Dendritic cell treated with granulocyte-macrophage colony-stimulating factor and Interleukin-4, amounts not matched to agents 40 ng/mL and 50 ng/mL, for 4 days (primary cell): ENCODE measurements around the gene ADD3.
"Not testable (repeated sequence)": the region's sequence is repeated elsewhere in the genome, so short reads cannot be mapped to it uniquely, and the experiment has no call there.

Experiments
- H3K27ac Mint-ChIP-seq: one replicate; pipeline ENCODE4 v1.8.0; 2022; ENCODE audit warnings: mild to moderate bottlenecking, mixed read lengths
- H3K27me3 Mint-ChIP-seq: one replicate; pipeline ENCODE4 v1.8.0; 2022; ENCODE audit warnings: mild to moderate bottlenecking, mixed read lengths
- H3K36me3 Mint-ChIP-seq: one replicate; pipeline ENCODE4 v1.8.0; 2022; ENCODE audit warnings: low read depth, mixed read lengths
- H3K4me1 Mint-ChIP-seq: one replicate; pipeline ENCODE4 v1.8.0; 2022; ENCODE audit warnings: low read depth, mixed read lengths
- H3K4me3 Mint-ChIP-seq: one replicate; pipeline ENCODE4 v1.8.0; 2022; ENCODE audit warnings: mild to moderate bottlenecking, moderate library complexity, mixed read lengths
- H3K9me3 Mint-ChIP-seq: one replicate; pipeline ENCODE4 v1.8.0; 2022; ENCODE audit warnings: mixed read lengths
- intact Hi-C: fragments of 100-400 bp; cut with micrococcal nuclease; formaldehyde crosslinking; loops from one replicate; pipeline ENCODE4 v1.15.0; 2022

The ADD3 gene

DNA sequence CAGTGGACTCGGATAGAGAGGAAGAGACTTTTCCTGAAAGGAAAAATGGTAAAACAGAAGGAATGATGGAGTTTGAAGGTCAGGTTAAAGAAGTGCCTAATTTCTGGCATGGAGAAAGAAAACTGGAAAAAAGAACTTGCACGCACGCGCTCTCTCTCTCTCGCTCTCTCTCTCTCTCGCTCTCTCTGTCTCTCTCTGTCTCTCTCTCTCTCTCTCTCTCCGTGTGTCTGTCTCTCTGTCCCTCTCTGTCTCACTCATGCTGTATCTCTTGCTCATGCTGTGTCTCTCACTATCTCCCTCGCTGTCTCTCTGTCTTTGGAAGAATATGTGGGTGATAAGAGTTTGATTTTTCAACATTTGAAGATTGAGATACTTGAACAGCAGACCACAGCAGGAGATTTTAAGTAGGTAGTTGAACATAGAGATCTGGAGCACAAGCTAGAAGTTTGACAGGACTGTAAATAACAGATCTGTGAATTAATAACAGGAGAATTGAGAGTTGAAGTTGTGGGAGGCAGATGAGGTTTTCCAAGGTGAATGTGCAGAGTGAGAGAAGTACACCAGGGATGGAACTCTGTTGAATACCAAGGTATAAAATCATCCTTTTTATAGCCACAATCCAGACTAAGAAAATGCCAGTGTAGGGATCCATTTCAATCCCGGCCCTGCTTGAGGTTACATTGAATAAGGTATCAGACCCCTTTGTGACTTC is 33.1 kb downstream of the ADD3 start:
- H3K36me3 Mint-ChIP-seq: no peaks in the 10 kb centered on the region
- H3K9me3 Mint-ChIP-seq: no peaks in the 10 kb centered on the region
- H3K27ac Mint-ChIP-seq: no peak overlapping the region
- H3K4me3 Mint-ChIP-seq: no peak overlapping the region
- intact Hi-C loops: no loop called here
- peaks cover 21% of the 10 kb centered on the region for H3K4me1 Mint-ChIP-seq
- H3K27me3 Mint-ChIP-seq: no peaks in the 10 kb centered on the region

DNA sequence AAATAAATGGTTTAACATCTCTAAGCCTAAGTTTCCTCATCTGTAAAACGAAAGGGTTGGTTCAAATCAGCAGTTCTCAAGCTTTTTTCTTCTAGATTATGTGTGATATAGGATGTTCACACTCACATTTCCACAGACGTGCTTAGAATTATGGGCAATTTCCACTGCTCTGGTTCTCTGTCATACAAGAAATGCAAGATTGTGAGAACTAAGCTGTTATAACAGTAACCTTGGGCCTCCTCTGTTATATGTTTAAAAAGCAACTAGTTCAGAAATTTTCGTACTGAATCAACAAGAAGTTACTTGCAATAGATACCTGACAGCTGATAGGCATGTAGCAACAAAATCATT is 33.7 kb downstream of the ADD3 start:
- H3K9me3 Mint-ChIP-seq: no peaks in the 10 kb centered on the region
- no peak overlapping the region for H3K27ac Mint-ChIP-seq
- intact Hi-C loops: no loop called here
- H3K4me1 Mint-ChIP-seq: peaks cover 21% of the 10 kb centered on the region
- H3K36me3 Mint-ChIP-seq: no peaks in the 10 kb centered on the region
- H3K27me3 Mint-ChIP-seq: no peaks in the 10 kb centered on the region
- no peak overlapping the region for H3K4me3 Mint-ChIP-seq

DNA sequence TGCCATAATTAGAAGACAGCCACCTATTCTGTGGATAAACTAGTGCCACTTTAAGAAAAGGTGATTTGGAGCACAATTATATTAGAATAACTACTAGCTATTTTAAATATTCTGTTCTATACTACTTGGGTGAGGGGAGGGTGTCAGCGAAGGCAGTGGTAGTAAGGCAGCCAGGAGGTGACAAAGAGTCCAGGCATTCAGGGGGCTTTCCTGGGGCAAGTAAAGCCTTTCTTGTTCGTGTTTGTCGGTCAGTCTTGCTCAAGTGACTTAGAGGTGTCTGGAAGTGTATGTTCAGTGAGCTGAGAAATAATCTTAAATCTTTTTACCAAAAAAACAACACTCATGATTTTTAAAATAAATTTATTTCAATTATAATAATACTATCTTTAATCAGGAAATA is 34.4 kb downstream of the ADD3 start:
- intact Hi-C loops: no loop called here
- no peak overlapping the region for H3K4me3 Mint-ChIP-seq

DNA sequence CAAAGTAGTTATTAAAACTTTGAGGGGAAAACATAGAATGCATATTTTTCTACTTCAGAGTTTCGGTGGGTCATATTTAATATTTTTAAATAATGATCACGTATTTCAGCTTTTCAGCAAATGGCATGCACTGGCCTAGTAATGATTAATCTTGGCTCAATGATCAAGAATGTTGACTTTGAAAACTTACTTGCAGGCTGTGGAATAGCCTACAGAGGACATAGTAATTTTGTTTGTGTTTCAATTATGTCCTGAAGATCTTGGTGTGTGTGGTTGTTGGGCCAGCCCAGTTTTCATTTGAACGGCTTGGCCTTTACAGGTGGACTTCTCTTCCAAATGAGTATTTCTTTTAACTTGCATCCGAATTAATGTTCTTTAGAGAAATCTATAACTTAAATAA is 35.1 kb downstream of the ADD3 start:
- no peak overlapping the region for H3K27ac Mint-ChIP-seq
- H3K27me3 Mint-ChIP-seq: no peaks in the 10 kb centered on the region
- no peak overlapping the region for H3K4me3 Mint-ChIP-seq
- peaks cover 3% of the 10 kb centered on the region for H3K9me3 Mint-ChIP-seq
- peaks cover 21% of the 10 kb centered on the region for H3K4me1 Mint-ChIP-seq
- intact Hi-C loops: no loop called here
- peaks cover 2% of the 10 kb centered on the region for H3K36me3 Mint-ChIP-seq

More for the DNA sequence above, 34.4 kb downstream of the ADD3 start:
- no peaks in the 10 kb centered on the region for H3K36me3 Mint-ChIP-seq
- H3K27me3 Mint-ChIP-seq: no peaks in the 10 kb centered on the region
- H3K27ac Mint-ChIP-seq: no peak overlapping the region
- peaks cover 21% of the 10 kb centered on the region for H3K4me1 Mint-ChIP-seq
- H3K9me3 Mint-ChIP-seq: no peaks in the 10 kb centered on the region

DNA sequence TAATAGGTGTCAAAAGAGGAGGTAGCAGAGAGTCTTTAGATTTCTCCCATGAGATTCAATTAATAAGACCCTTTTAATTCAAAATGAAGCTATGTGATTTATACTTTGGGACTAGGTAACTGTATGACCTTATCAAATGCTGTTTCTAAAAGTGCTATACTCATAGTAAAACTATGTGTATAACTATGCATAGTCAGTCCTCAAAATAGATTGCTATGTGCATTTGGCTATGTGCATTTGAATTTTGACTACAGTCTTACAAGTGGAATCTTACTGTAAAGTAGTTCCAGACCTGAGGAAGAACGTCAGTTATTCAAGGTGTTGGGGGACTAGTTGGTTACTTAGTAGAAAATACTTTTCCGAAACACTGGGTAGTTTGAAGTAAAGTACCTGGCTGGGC is 36.9 kb downstream of the ADD3 start:
- H3K27ac Mint-ChIP-seq: no peak overlapping the region
- H3K9me3 Mint-ChIP-seq: peaks cover 15% of the 10 kb centered on the region
- H3K27me3 Mint-ChIP-seq: no peaks in the 10 kb centered on the region
- no peak overlapping the region for H3K4me3 Mint-ChIP-seq
- intact Hi-C loops: no loop called here
- H3K36me3 Mint-ChIP-seq: peaks cover 17% of the 10 kb centered on the region
- H3K4me1 Mint-ChIP-seq: peaks cover 12% of the 10 kb centered on the region

DNA sequence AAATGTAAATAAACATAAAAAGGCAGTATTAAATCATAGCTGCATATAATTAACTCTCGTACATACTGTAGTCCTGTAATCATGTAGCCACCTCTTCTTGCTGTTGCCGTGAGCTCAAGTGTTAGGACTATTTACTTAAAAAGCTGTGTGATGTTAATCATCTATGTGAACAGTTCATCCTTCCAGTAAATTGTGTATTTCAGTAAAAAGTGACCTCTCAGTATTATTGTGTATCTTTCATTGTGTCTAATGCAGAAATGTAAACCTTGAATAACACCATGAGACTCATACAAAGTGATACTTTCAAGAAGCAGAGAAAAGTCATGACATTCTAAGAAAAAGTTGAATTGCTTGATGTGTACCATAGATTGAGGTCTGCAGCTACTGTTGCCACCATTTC is 38.0 kb downstream of the ADD3 start:
- H3K36me3 Mint-ChIP-seq: peaks cover 25% of the 10 kb centered on the region
- no peak overlapping the region for H3K4me3 Mint-ChIP-seq
- peaks cover 6% of the 10 kb centered on the region for H3K4me1 Mint-ChIP-seq
- H3K27ac Mint-ChIP-seq: no peak overlapping the region
- peaks cover 15% of the 10 kb centered on the region for H3K9me3 Mint-ChIP-seq
- intact Hi-C loops: no loop called here
- no peaks in the 10 kb centered on the region for H3K27me3 Mint-ChIP-seq

DNA sequence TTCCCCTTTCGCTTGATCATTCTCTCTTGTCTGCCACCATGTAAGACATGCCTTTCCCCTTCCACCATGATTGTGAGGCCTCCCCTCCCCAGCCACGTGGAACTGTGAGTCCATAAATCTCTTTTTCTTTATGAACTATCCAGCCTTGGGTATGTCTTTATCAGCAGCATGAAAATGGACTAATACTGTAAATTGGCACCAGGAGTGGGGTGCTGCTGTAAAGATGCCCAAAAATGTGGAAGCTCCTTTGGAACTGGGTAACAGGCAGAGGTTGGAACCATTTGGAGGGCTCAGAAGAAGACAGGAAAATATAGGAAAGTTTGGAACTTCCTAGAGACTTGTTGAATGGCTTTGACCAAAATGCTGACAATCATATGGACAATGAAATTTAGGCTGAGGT is 40.4 kb downstream of the ADD3 start:
- intact Hi-C loops, H3K27ac Mint-ChIP-seq, H3K4me1 Mint-ChIP-seq, H3K4me3 Mint-ChIP-seq, H3K27me3 Mint-ChIP-seq: not testable (repeated sequence)
- Mint-ChIP-seq H3K9me3 (peaks cover 15% of the 10 kb centered on the region), H3K36me3 (peaks cover 27% of the 10 kb centered on the region)

DNA sequence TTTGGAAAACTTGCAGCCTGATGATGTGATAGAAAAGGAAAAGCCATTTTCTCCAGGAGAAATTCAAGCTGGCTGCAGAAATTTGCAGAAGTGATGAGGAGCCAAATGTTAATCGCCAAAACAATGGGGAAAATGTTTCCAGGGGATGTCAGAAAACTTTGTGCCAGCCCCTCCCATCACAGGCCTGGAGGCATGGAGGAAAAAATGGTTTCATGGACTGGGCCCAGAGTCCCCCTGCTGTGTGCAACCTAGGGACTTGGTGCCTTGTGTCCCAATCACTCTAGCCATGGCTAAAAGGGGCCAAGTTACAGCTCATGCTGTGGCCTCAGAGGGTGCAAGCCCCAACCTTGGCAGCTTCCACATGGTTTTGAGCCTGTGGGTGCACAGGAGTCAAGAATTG is 41.0 kb downstream of the ADD3 start:
- H3K36me3 Mint-ChIP-seq: peaks cover 27% of the 10 kb centered on the region

DNA sequence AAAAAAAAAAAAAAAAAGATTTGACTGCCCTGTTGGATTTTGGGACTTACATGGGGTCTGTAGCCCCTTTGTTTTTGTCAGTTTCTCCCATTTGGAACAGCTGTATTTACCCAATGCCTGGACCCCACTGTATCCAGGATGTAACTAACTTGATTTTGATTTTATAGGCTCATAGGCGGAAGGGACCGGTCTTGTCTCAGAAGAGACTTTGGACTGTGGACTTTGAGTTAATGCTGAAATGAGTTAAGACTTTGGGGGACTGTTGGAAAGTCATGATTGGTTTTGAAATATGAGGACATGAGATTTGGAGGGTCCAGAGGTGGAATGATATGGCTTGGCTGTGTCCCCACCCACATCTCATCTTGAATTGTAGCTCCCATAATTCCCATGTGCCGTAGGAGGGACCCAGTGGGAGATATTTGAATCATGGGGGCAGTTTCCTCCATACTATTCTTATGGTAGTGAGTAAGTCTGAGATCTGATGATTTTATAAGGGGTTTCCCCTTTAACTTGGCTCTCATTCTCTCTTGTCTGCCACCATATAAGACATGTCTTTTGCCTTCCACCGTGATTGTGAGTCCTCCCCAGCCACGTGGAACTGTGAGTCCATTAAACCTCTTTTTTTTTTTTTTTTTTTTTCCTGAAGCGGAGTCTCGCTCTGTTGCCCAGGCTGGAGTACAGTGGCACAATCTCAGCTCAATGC is 42.3 kb downstream of the ADD3 start:
- peaks cover 27% of the 10 kb centered on the region for H3K36me3 Mint-ChIP-seq
- H3K4me3 Mint-ChIP-seq, intact Hi-C loops, H3K4me1 Mint-ChIP-seq, H3K27me3 Mint-ChIP-seq, H3K27ac Mint-ChIP-seq: not testable (repeated sequence)
- peaks cover 15% of the 10 kb centered on the region for H3K9me3 Mint-ChIP-seq

More for the DNA sequence above, 41.0 kb downstream of the ADD3 start:
- Mint-ChIP-seq H3K4me3 (no peak overlapping the region), H3K27ac (no peak overlapping the region), H3K27me3 (no peaks in the 10 kb centered on the region), H3K9me3 (peaks cover 15% of the 10 kb centered on the region), H3K4me1 (peaks cover 7% of the 10 kb centered on the region)
- intact Hi-C loops: no loop called here

DNA sequence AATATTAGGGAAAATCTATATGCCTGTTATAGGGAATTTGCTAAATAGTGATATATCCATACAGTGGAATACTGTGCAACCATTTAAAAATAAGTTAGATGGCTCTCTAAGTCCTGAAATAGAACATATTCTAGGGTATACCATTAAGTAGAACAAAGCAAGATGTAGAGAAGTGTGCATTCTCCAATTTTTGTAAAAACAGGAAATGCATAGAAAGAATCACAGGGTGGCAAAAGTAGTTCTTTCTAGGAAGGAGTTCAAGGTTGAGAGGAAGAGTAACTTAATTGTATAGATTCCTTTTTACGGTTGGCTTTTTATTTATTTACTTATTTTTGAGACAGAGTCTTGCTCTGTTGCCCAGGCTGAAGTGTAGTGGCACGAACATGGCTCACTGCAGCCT is 43.7 kb downstream of the ADD3 start:
- H3K4me3 Mint-ChIP-seq: no peak overlapping the region
- intact Hi-C loops: no loop called here
- H3K27ac Mint-ChIP-seq: no peak overlapping the region
- H3K36me3 Mint-ChIP-seq: peaks cover 27% of the 10 kb centered on the region
- no peaks in the 10 kb centered on the region for H3K27me3 Mint-ChIP-seq
- peaks cover 15% of the 10 kb centered on the region for H3K9me3 Mint-ChIP-seq
- H3K4me1 Mint-ChIP-seq: peaks cover 7% of the 10 kb centered on the region

DNA sequence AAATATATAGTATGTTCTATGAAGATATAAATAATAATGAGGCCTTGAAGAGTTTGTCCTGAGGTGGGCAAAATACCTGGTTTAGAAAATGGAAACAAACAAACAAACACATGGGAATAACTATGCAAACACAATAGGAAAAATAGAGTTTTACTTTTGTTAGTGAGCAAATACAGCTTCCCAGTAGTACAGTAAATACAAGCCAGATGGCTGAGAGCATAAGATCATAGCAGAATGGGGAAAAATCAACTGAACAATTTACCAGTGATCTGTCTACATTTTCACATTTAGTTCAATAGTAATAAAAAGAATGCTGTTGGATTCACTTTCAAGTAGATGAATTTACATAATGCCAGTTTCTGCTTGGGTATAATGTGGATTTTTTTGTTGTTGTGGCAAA is 45.1 kb downstream of the ADD3 start:
- intact Hi-C loops: no loop called here
- H3K36me3 Mint-ChIP-seq: peaks cover 25% of the 10 kb centered on the region
- H3K9me3 Mint-ChIP-seq: peaks cover 12% of the 10 kb centered on the region
- no peak overlapping the region for H3K27ac Mint-ChIP-seq
- no peak overlapping the region for H3K4me3 Mint-ChIP-seq
- no peaks in the 10 kb centered on the region for H3K27me3 Mint-ChIP-seq
- peaks cover 8% of the 10 kb centered on the region for H3K4me1 Mint-ChIP-seq

DNA sequence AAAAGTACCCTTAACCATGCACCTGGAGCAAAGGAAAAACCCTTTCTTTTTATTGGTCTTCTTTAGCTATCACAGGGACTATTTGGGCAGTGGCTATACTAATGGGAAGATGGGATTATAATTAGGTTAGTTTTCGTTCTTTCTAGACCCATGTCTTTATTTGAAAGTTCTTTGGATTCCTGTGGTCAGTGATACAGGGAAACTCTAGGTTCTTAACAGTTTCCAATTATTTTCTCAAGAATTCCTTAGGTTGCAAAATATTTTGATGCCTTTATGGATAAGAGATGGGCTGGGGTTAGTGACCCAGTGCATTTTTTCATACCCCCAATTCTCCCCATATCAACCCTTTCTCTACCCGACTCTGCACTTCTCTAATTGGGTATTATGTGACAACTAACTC is 49.0 kb downstream of the ADD3 start:
- no peaks in the 10 kb centered on the region for H3K36me3 Mint-ChIP-seq
- H3K4me3 Mint-ChIP-seq: no peak overlapping the region
- H3K27ac Mint-ChIP-seq: no peak overlapping the region
- intact Hi-C loops: no loop called here
- H3K4me1 Mint-ChIP-seq: peaks cover 15% of the 10 kb centered on the region
- H3K9me3 Mint-ChIP-seq: no peaks in the 10 kb centered on the region
- H3K27me3 Mint-ChIP-seq: no peaks in the 10 kb centered on the region

DNA sequence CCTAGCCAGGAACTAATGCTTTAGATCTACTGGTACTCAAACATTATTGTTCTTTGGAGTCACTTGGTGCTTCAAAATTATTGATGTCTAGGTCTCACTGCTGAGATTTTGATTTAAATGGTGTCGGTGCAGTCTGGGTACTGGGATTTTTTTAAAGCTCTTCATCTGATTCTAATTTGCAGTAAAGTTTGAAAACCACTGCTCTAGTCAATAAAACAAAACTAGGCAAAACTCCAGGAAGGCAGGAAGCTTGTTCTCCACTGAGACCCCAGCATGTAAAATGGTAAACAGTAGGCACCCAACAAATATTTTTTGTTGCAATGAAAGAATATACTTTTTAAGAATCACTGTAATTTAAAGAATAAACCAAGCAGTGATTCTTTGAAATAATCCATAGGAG is 49.7 kb downstream of the ADD3 start:
- peaks cover 15% of the 10 kb centered on the region for H3K4me1 Mint-ChIP-seq
- no peaks in the 10 kb centered on the region for H3K36me3 Mint-ChIP-seq
- intact Hi-C loops: no loop called here
- H3K27ac Mint-ChIP-seq: no peak overlapping the region
- no peaks in the 10 kb centered on the region for H3K9me3 Mint-ChIP-seq
- no peaks in the 10 kb centered on the region for H3K27me3 Mint-ChIP-seq
- no peak overlapping the region for H3K4me3 Mint-ChIP-seq

DNA sequence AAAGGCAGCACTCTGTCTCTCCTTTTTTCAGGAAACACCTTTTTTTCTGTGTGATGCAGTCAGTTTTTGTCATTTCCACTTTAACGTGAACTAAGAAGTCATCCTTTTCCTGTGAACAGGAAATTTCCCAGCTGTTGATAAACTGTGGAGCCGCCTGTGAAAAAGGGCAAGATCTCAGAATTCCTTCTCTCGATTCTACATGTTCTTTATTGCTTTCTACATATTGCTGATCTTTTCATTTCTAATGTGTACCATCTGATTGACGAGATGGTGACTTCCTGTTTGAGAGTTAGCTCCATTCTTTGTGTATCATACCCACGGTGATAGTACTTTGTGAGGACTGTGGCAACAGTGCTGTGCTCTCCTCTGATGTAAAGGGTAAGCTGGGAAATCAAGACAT is 50.4 kb downstream of the ADD3 start:
- no peaks in the 10 kb centered on the region for H3K36me3 Mint-ChIP-seq
- H3K27me3 Mint-ChIP-seq: no peaks in the 10 kb centered on the region
- H3K4me3 Mint-ChIP-seq: peak overlapping the region; percentile 13
- H3K9me3 Mint-ChIP-seq: no peaks in the 10 kb centered on the region
- intact Hi-C loops: no loop called here
- H3K4me1 Mint-ChIP-seq: peaks cover 15% of the 10 kb centered on the region
- peak overlapping the region; percentile 5 for H3K27ac Mint-ChIP-seq

DNA sequence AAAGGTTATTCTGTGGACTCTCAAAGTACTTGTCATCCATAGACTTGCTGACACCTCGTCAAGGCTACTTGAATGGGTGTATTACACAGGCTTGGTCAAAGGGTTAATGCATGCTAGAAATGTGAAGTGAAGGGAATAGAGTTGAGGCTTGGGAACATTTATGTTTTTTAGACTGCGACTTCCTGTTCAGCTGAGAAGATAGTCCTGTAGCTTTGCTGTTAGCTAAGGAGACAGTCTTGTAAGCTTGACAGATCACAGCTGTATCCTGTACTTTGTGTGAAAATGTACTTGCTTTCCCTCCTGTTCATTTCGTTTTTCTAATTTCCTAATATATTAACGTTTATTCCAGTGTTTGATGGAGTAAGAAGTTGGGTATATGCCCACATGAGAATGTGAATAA is 52.1 kb downstream of the ADD3 start:
- H3K36me3 Mint-ChIP-seq: no peaks in the 10 kb centered on the region
- intact Hi-C loops: no loop called here
- no peaks in the 10 kb centered on the region for H3K9me3 Mint-ChIP-seq
- no peak overlapping the region for H3K27ac Mint-ChIP-seq
- no peak overlapping the region for H3K4me3 Mint-ChIP-seq
- peaks cover 15% of the 10 kb centered on the region for H3K4me1 Mint-ChIP-seq
- no peaks in the 10 kb centered on the region for H3K27me3 Mint-ChIP-seq
